T-helper 1 cell treated with Interleukin-12 subunit alpha and Interleukin-12 subunit beta and Interleukin-4 antibody, amounts not matched to agents 30 ng/mL and 1 ng/mL, for 36 hours (primary cell): ENCODE results near the gene C1QTNF1. TPM values are rescaled to one million over a fixed set of nuclear protein-coding genes. Genes with fewer than 3 reads are reported as not detected.

ENCODE experiments used
- intact Hi-C: fragments of 100-400 bp; cut with micrococcal nuclease; formaldehyde crosslinking; loops from one replicate; pipeline ENCODE4 v1.15.1; 2024
- total RNA-seq: library from RNA; stranded (reverse); gene quantifications from 2 replicates; pipeline ENCODE4 v1.2.3, GENCODE V29; 2022

The C1QTNF1 gene
- total RNA-seq = 0.12 TPM in 1 of 2 replicates, not detected in the other

DNA sequence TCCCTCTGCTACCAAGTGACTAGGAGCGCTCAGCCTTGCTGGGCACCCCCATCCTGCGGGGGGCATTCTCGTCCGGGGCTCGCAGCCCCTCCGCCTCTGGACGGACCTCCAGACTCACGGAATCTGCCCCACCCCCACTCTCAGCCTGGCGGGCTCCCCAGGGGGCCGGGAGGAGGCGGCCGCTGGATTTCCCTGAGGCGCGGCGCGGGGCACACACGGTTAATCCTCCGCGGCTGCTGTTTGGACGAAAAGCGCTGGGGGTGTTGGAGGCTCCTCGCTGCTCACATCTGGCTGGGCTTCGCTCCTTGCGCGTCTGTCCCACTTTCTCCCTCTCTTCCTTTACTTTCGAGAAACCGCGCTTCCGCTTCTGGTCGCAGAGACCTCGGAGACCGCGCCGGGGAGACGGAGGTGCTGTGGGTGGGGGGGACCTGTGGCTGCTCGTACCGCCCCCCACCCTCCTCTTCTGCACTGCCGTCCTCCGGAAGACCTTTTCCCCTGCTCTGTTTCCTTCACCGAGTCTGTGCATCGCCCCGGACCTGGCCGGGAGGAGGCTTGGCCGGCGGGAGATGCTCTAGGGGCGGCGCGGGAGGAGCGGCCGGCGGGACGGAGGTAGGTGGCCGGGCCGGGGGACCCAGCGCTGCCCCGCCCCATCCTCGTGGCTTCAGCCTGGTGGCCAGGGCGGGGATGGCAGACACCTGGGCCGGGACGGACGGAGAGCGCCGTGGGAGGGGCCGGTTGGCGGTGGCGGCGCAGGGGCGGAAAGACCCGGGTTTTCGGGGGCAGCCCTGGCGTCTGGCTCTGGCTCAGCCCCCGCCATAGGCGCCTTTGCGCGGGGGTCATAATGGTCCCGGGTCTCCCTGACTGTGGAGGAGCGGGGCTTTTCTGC, at the start of gene C1QTNF1:
Gene C1QTNF1 (plus strand): TSS at position 284 of the 886 bp plus-strand sequence. CDS start 19,800 bp downstream, outside the sequence.
- intact Hi-C loops = no loop called here

GRCh38 chr17:78974635-78975591, 49.1 kb upstream of the C1QTNF1 start:
- intact Hi-C loops = loop anchor here (5.0 to 10.0 kb wide), 3 partner anchors 48 to 810 kb away; partner anchors contain the start of genes SYNGR2 and TIMP2

DNA sequence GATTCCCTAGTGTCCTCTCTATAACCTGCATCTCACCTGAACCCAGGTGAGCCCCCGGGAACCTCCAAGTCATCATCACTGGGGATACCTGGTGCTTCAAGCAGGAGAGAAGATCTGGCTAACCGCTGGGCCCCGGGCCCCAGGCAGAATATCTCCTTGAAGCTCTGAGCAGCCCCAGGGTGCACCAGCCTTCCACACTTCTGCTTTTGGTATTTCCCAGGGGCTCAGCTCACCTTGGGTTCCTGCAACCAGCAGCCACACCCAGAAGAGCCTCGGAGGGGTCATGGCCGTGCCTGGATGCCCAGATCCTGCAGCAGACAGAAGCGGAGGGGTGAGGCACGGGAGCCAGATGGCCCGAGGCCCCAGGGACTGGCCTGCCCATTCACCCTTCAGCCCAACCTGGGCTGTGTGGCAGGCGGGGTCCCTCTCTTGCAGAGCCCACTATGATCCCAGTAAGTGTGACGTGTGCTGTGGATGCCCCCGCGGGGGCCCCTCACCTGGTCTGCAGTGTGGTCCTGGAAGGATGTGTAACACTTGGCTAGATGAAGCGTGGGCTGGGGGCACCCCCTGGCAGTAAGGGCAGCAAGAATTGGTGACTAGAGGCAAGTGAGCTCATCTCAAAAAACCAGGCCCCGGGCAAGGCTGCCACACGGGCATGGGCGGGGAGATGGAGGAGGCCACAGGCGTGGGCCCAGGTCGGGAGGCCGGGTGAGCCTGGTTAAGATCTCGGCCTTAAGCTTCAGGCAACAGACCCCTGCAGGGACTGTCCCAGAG, 46.9 kb upstream of the C1QTNF1 start:
- intact Hi-C loops = loop anchor here (10.0 kb wide), 2 partner anchors 242 to 812 kb away; partner anchors contain the start of gene SYNGR2

DNA sequence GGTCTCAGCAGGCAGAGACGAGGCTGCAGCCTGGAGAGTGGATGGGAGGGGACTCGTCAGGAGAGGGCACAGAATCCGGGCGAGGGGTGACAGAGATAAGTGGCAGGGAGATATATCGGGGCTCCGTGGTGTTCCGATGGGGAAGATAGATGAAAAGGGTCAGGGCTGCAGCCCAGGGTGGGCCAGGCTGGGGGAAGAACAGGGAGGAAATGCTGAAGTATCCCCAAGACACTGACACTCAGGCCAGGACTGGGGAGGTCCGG, 46.4 kb upstream of the C1QTNF1 start:
- intact Hi-C loops = loop anchor here (10.0 kb wide), 2 partner anchors 243 to 813 kb away; partner anchors contain the start of gene SYNGR2

- intact Hi-C loops = loop anchor here (10.0 kb wide), 2 partner anchors 243 to 813 kb away; partner anchors contain the start of gene SYNGR2
Observed at GRCh38 chr17:78977997-78978973, 45.7 kb upstream of the C1QTNF1 start.

DNA sequence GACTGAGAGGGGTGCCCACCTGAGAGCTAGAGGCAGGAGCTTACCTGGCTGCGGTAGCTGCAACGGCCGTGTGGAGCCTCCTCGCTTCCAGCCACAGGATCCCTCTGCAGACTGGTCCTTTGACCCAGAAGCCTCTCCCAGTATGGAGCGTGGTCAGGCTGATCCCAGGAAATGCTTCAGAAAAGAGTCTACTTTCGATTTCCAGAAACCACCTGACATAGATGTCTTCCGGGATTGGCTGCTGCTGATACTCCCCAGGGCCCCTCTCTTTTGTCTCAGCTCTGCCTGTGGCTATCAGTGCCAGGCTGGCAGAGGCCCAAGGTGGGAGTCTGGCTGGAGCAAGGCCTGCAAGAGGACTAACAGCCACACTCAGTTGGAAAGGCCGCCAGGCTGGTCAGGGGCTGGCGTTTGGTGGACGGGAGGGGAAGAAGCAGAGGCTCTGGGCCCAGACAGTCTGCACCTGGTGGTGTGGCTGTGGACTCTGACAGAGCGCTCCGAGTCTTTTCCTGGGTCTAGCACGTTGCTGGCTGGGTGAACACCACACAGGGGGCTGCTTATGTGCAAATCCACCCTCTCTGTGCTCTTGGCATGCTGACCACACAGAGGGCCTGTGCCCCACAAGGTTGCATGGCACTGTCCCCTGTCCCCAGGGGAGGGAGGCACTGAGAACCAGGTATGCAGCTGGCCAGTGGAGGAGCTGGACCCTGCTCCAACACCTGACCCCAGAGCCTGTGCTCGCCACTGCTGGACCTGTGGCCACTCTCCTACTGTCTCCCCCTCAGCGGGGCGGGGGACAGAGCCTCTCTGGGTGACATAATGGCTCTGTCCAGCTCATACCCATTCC, 44.0 kb upstream of the C1QTNF1 start, which contains the start of gene LGALS3BP:
Gene LGALS3BP (minus strand): TSS at position 144 of the 844 bp plus-strand sequence. CDS start 2,732 bp downstream, outside the sequence.
- intact Hi-C loops = loop anchor here (10.0 kb wide), 2 partner anchors 245 to 815 kb away; partner anchors contain the start of gene SYNGR2

GRCh38 chr17:78980624-78980972, 43.4 kb upstream of the C1QTNF1 start:
- intact Hi-C loops = no loop called here

DNA sequence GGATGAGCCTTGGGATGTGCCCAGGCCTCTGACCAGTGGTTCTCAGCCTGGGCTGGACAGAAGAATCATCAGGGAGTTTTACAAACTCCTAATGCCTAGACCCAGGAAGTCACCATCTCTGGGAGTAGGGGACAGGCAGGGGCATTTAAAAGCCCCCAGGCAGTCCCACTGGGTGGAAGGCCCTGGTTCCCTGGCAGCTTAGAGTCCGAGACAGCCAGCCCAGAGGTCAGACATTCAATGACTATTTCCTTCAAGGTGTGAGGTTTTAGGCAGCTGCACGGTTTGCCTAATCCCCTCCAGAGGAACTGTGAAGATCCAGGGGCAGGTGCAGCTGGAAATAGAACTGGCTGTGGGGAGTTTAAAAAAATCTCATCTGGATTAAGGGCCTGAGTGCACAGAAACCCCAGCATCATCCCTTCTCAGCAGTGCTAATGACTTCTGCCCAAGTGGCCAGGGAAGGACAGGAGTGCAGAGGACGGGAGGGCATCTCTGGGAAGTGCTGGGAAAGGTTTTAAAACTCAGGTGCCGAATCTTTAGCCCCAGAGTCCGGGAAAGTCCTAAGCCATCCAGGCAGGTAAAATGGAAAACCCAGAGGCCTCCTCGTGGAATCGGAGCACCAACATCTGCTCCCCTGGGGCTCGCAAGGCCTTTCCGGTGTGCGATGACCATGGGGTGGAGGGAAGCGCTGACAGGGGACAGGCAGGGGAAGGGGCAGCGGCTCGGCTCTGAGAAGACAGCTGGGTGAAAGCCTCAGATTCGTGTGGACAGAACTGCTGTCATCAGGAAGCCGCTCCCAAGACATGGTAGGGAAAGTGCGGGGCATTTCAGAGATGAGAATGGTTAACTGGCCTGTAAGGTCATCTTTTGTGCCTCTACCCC, 42.7 kb upstream of the C1QTNF1 start:
- intact Hi-C loops = no loop called here

GRCh38 chr17:78985395-78985794, 38.6 kb upstream of the C1QTNF1 start:
- intact Hi-C loops = no loop called here

DNA sequence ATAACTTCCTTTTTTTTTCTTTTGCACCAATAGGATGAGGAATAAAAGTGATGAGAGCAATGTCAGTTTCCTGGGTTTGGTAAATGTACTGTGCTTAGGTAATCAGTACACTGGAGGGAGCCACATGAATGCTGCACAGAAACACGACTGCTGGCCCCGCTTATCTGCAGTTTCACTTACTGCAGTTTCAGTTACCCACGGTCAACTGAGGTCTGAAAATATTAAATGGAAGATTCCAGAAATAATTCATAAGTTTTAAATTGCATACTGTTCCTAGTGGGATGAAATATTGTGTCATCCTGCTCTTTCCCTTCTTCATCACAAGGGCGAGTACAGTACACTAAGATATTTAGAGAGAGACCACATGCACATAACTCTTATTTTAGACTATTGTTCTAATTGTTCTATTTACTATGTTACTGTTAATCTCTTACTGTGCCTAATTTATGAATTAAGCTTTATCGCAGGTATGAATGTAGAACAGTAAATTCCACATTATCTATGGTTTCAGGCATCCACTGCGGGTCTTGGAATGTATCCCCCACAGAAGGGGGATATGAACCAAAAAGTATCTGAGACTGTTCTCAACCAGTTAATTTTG, 37.8 kb upstream of the C1QTNF1 start:
- intact Hi-C loops = no loop called here

GRCh38 chr17:78986649-78987328, 37.2 kb upstream of the C1QTNF1 start:
- intact Hi-C loops = no loop called here

- intact Hi-C loops = no loop called here
Observed at GRCh38 chr17:78988152-78988551, 35.8 kb upstream of the C1QTNF1 start.

DNA sequence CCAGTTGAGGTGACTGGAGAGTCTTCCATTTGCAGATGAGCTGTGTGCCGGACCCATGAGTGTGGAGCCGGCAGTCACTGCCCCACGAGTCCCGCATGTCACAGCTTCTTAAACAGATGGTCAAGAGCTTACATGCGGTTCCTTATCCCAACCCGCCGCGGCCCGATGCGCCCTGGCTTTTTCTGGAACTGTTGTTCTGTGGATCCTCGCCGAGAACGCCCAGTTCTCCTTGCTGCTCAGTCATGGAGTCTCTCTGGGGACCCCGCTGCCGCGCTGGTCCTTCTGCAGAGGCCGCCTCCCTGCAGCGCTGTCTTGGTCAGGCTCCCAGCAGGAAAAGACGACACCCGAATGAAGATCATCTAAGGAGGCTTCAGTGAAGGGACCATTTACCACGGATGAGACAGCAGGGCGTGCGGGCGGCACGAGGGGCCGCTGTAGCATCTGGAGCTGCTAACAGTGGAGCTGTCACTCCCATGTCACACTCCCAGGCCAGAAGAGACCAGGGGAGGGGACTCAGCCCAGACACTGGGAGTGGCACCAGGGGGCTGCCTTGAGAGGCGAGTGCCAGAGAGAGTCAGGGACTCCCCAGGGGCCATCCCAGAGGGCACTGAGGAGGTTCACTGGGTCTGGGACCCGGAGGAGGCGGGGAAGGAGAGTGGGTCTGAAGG, 33.5 kb upstream of the C1QTNF1 start:
- intact Hi-C loops = no loop called here

- intact Hi-C loops = no loop called here
Observed at GRCh38 chr17:78991017-78991738, 32.8 kb upstream of the C1QTNF1 start.

DNA sequence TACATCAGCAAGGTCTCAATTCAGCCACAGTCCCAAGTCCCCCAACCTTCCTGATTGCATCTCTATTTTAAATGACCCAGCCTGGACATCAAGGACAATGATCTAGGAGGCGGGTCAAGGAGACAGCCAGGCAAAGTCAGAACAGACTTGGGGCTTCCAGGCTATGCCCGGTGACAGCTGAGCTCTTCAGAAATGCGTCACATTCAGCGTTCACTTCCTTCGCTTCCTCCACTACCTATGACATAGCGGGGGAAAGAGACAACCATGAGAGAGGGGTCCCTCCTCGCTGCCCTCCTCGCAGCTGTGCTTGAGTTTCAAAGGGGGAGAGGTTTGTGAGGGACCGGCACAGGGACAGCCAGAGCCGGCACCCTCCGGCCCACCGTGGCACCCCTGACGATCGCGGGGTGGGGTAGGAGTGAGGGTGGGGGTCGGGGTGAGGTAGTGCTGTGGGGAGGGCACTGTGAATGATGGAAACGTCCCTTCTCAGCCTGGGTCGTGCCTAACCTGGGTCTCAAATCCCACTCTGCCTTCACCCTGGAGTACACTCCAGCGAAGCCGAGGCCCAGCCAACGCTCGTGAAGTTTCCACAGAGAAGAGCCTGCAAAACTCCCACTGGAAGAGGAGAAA, 31.9 kb upstream of the C1QTNF1 start:
- intact Hi-C loops = no loop called here
